GM23338 (cell line): ENCODE measurements around the gene NCF4. TPM values are rescaled to one million over a fixed set of nuclear protein-coding genes. Genes with fewer than 3 reads are reported as not detected.

ENCODE experiments used
- ATAC-seq: fragments of 200-7000 bp; cut with Tn5 transposase; 3 replicates; pipeline ENCODE4 v1.9.1; 2020
- DNase-seq: peaks from one replicate; pipeline ENCODE4 v3.0.0-alpha.2; 2015; ENCODE audit warnings: low spot score
- H2AFZ ChIP-seq: fragments of 200-600 bp; sonication (generic); 2 replicates; pipeline ENCODE4 v1.8.0; 2016; ENCODE audit warnings: antibody characterized with exemption, mild to moderate bottlenecking, moderate library complexity
- H3F3A ChIP-seq: fragments of 200-600 bp; sonication (generic); replicated peaks from 2 replicates; pipeline ENCODE4 v1.8.0; 2017; ENCODE audit warnings: antibody characterized with exemption, mixed run types, low read depth
- H3K27ac ChIP-seq: fragments of 200-600 bp; sonication (generic); 2 replicates; pipeline ENCODE4 v1.6.1; 2016; ENCODE audit warnings: low read depth
- H3K27me3 ChIP-seq: fragments of 200-600 bp; sonication (generic); 2 replicates; pipeline ENCODE4 v1.8.0; 2016; ENCODE audit warnings: mild to moderate bottlenecking, mixed run types, moderate library complexity; ENCODE audit not compliant: insufficient read depth
- H3K36me3 ChIP-seq: fragments of 200-600 bp; sonication (generic); 2 replicates; pipeline ENCODE4 v1.8.0; 2016; ENCODE audit warnings: mild to moderate bottlenecking; ENCODE audit not compliant: insufficient read depth
- H3K4me1 ChIP-seq: fragments of 200-600 bp; sonication (generic); 2 replicates; pipeline ENCODE4 v1.8.0; 2016; ENCODE audit warnings: mild to moderate bottlenecking, moderate library complexity; ENCODE audit not compliant: insufficient read depth
- H3K4me2 ChIP-seq: fragments of 200-600 bp; sonication (generic); 2 replicates; pipeline ENCODE4 v1.7.1; 2017; ENCODE audit warnings: mixed run types
- H3K4me3 ChIP-seq: fragments of 200-600 bp; sonication (generic); 2 replicates; pipeline ENCODE4 v1.6.1; 2016; ENCODE audit warnings: mixed run types
- H3K79me2 ChIP-seq: fragments of 200-600 bp; sonication (generic); replicated peaks from 2 replicates; pipeline ENCODE4 v1.8.0; 2017; ENCODE audit warnings: mild to moderate bottlenecking; ENCODE audit not compliant: insufficient read depth
- H3K9me2 ChIP-seq: fragments of 200-600 bp; sonication (generic); 2 replicates; pipeline ENCODE4 v1.8.0; 2017; ENCODE audit not compliant: insufficient read depth
- H4K20me1 ChIP-seq: fragments of 200-600 bp; sonication (generic); replicated peaks from 2 replicates; pipeline ENCODE4 v1.8.0; 2017; ENCODE audit warnings: mild to moderate bottlenecking; ENCODE audit not compliant: insufficient read depth
- H3K27ac Mint-ChIP-seq: 2 replicates; pipeline ENCODE4 v1.8.0; 2020; ENCODE audit warnings: inconsistent platforms, mild to moderate bottlenecking, moderate library complexity, mixed read lengths
- H3K27me3 Mint-ChIP-seq: 3 replicates; pipeline ENCODE4 v1.8.0; 2022; ENCODE audit warnings: low read depth, mild to moderate bottlenecking, moderate library complexity, mixed read lengths, inconsistent platforms; ENCODE audit not compliant: insufficient read depth, poor library complexity
- H3K36me3 Mint-ChIP-seq: 3 replicates; pipeline ENCODE4 v1.8.0; 2021; ENCODE audit warnings: low read depth, mild to moderate bottlenecking, inconsistent platforms, moderate library complexity, mixed read lengths
- H3K4me1 Mint-ChIP-seq: 3 replicates; pipeline ENCODE4 v1.8.0; 2020; ENCODE audit warnings: mild to moderate bottlenecking, inconsistent platforms, mixed read lengths
- H3K4me3 Mint-ChIP-seq: 3 replicates; pipeline ENCODE4 v1.8.0; 2021; ENCODE audit warnings: moderate library complexity, mild to moderate bottlenecking, inconsistent platforms, mixed read lengths
- H3K9me3 Mint-ChIP-seq: 3 replicates; pipeline ENCODE4 v1.8.0; 2020; ENCODE audit warnings: moderate library complexity, mild to moderate bottlenecking, inconsistent platforms, mixed read lengths
- JUNB ChIP-seq: IDR thresholded peaks from one replicate; pipeline ENCODE4 v1.6.1; 2016; ENCODE audit warnings: antibody characterized with exemption; ENCODE audit not compliant: unreplicated experiment
- NANOG ChIP-seq: IDR thresholded peaks from 2 replicates; pipeline ENCODE4 v1.6.1; 2016; ENCODE audit warnings: antibody characterized with exemption, borderline replicate concordance
- REST ChIP-seq: IDR thresholded peaks from one replicate; pipeline ENCODE4 v1.6.1; 2018; ENCODE audit warnings: antibody characterized with exemption; ENCODE audit not compliant: unreplicated experiment
- ZNF462 ChIP-seq: fragments of 250-450 bp; sonication (Bioruptor Pico); IDR thresholded peaks from 2 replicates; pipeline ENCODE4 v1.5.0; 2020; ENCODE audit warnings: mild to moderate bottlenecking, moderate library complexity
- polyA plus RNA-seq: library from polyadenylated mRNA; unstranded; fragments of >200 nt; fragmentation: Nextera tagmentation; extraction: Ambion mirVana; gene quantifications from 2 replicates; pipeline ENCODE4 v1.2.1, GENCODE V29; 2016
- total RNA-seq: library from RNA; depleted of rRNA; stranded (reverse); fragments of >200 nt; shearing (Covaris generic); gene quantifications from 2 replicates; pipeline ENCODE4 v1.2.3, GENCODE V29; 2014

NCF4 gene
- total and polyA plus RNA-seq, 2 experiments from 2014 or later: not detected

GRCh38 chr22:36856792-36857135, 4.0 kb upstream of the NCF4 start (continued):
- TF ChIP-seq ZNF462 (CRISPR knock-in tag) (no peak), REST (no peak)

GRCh38 chr22:36858156-36858555, 2.6 kb upstream of the NCF4 start:
- no peak overlapping the region for H3K27ac ChIP-seq
- no peak for ATAC-seq
- H2AFZ ChIP-seq: no peak overlapping the region
- H3K4me1 ChIP-seq: no peaks in the 10 kb centered on the region
- H3K4me3 ChIP-seq: no peak overlapping the region
- no peaks in the 10 kb centered on the region for H3K79me2 ChIP-seq
- H3K36me3 ChIP-seq: no peaks in the 10 kb centered on the region
- peaks cover 2% of the 10 kb centered on the region; the same call in 1 of the 2 replicates for H3K9me2 ChIP-seq
- H3K4me2 ChIP-seq: no peak overlapping the region
- no peak for DNase-seq
- peaks cover 4% of the 10 kb centered on the region; the same call in 2 of the 3 replicates for H3K9me3 Mint-ChIP-seq
- 0 out of 2 replicates have a peak, but pooled peaks cover 6% of the 10 kb centered on the region for H3F3A ChIP-seq
- no peaks in the 10 kb centered on the region for H3K36me3 Mint-ChIP-seq
- no peak overlapping the region for H3K27ac Mint-ChIP-seq
- TF ChIP-seq JUNB (no peak), NANOG (no peak)
- peaks cover 5% of the 10 kb centered on the region; the same call in 2 of the 3 replicates for H3K4me1 Mint-ChIP-seq
- H3K27me3 Mint-ChIP-seq: peaks cover 24% of the 10 kb centered on the region
- H3K27me3 ChIP-seq: peaks cover 17% of the 10 kb centered on the region
- no peak overlapping the region for H3K4me3 Mint-ChIP-seq
- H4K20me1 ChIP-seq: no peaks in the 10 kb centered on the region
